ENCODE measurements around the gene IFNLR1. TPM values are rescaled to one million over a fixed set of nuclear protein-coding genes. Genes with fewer than 3 reads are reported as not detected.
A peak's percentile ranks its signal among the peaks of the same experiment; 100 is the strongest.

IFNLR1 gene
- total and polyA plus RNA-seq, 8 donors, result 2.3 to 8.4 (median 4.0) TPM

DNA sequence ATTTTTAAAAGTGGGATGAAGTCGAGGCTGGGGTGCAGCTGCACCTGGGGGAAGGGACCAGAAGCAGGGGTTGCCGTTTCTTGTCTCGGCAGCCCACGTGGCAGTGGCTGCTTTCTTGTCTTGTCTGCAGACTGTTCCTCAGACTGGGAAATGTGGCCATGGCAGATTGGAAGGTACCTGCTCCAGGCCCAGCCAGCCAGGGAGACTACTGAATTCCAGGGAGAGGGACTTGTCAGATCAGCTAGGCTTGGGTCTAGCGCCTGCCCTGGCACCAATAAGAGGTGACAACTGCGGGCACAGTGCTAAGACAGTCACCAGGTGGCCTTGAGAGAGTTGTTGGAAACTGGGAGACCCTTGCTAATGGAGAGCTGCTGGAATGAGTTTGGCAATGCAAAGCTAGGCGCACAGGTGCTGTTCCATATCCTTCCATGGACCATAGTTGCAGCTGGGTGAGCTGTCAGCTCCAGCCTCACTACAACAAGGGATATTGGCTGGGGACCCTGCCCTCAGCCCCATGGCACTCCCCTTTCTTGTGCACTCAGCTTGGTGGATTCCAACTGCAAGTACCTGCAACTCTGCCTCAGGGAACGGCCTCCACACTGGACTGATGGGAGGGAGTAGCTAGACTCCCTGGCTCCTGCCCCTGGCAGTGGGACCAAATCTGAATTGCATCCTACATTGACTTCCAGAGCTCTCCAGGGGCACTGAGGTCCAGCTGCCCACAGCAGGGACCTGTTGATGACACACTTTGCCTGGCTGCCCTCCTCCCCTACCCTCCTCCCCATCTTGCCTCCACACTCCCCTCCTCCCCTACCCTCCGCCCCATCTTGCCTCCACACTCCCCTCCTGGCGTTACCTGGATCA, 34.2 kb downstream of the IFNLR1 start:
- FAIRE-seq, result no peak
- intact Hi-C loops (cut with DNase I), result no loop called here

DNA sequence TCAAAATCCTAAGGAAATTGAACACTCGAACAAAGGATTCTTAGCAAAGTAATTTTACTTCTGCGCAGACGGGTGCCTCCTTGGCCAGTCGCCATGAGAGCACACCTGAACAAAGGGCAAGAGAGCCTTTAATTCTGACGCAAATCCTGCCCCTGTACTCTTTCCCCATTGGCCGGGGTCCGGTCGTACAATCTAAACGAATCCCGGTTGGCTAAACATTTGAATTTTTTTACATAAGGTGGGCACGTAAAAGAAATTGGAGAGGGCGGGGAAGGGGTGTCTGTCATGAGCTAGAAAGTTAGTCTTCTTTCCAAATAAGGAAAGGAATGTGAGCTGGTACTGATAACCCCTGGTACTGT, 35.9 kb downstream of the IFNLR1 start:
- 11 to 12% methylated on average over 12 of the region's 12 CpGs for WGBS, 2 donors
- DNase-seq (peak in 5 of 6 donors; percentile 51 to 78 (median 72)), ATAC-seq (peak; percentile 45 to 61 (median 57)), FAIRE-seq (no peak)
- H3K4me3 ChIP-seq, result peak overlapping the region in 1 of 4 donors; percentile 30
- intact Hi-C loops (cut with DNase I), result no loop called here
- peaks cover 12 to 20% (median 12%) of the 10 kb centered on the region in 3 donors for H3K4me1 ChIP-seq
- H3K36me3 ChIP-seq, result no peaks in the 10 kb centered on the region
- H3K27me3 ChIP-seq, result no peaks in the 10 kb centered on the region
- TF ChIP-seq CTCF (IDR thresholded peaks at IDR 0.05), result no peak
- peak overlapping the region in 3 of 4 donors; percentile 3 to 57 (median 15) for H3K27ac ChIP-seq
- no peaks in the 10 kb centered on the region for H3K9me3 ChIP-seq

More for the DNA sequence above, 34.2 kb downstream of the IFNLR1 start:
- H3K27ac ChIP-seq, result no peak overlapping the region
- no peaks in the 10 kb centered on the region for H3K27me3 ChIP-seq
- no peak for TF ChIP-seq CTCF (IDR thresholded peaks at IDR 0.05)
- no peaks in the 10 kb centered on the region for H3K9me3 ChIP-seq
- peaks cover 12 to 20% (median 12%) of the 10 kb centered on the region in 3 donors for H3K4me1 ChIP-seq
- H3K4me3 ChIP-seq, result no peak overlapping the region
- DNase-seq (no peak), ATAC-seq (no peak)
- WGBS, 2 donors, result 86 to 87% methylated on average over 10 of the region's 10 CpGs
- peaks cover 0 to 11% (median 0%) of the 10 kb centered on the region in 3 donors for H3K36me3 ChIP-seq

- no peak for FAIRE-seq
- Histone ChIP-seq H3K9me3 (no peaks in the 10 kb centered on the region), H3K4me1 (peaks cover 8 to 19% (median 9%) of the 10 kb centered on the region in 3 donors), H3K27ac (peak overlapping the region in 3 of 4 donors; percentile 3 to 57 (median 15)), H3K36me3 (no peaks in the 10 kb centered on the region), H3K27me3 (no peaks in the 10 kb centered on the region), H3K4me3 (peak overlapping the region in 2 of 4 donors; percentile 3 to 30)
- WGBS, 2 donors, result 9 to 10% methylated on average over 36 of the region's 36 CpGs
- peak; percentile 85 to 98 (median 92) for DNase-seq
- intact Hi-C loops (cut with DNase I), result no loop called here
- peak; percentile 85 to 96 (median 92) for ATAC-seq
- peak; percentile 82 to 90 (median 84) for TF ChIP-seq CTCF (IDR thresholded peaks at IDR 0.05)
Observed at GRCh38 chr1:24150234-24151174, 36.6 kb downstream of the IFNLR1 start.

DNA sequence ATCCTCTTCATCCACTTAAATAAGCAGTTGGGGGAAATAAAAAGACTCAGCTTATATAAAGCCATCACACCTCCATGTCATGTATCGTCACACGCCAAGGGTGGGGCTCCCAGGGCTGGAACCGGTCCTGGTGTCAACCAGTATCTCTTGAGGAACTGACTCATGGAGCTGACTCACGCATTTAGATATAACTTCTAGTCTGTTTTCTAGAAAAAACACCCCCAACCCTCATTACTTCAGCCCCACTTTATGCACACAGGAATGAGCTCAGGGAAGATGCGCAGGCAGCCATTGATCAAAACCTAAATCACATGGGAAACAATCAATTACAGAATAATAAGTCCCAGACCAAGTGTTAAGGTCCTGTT, 37.2 kb downstream of the IFNLR1 start:
- DNase-seq (no peak), FAIRE-seq (no peak), ATAC-seq (peak in 3 of 4 donors; percentile 15 to 48 (median 17))
- H3K9me3 ChIP-seq, result no peaks in the 10 kb centered on the region
- intact Hi-C loops (cut with DNase I), result no loop called here
- peak overlapping the region in 1 of 4 donors; percentile 30 for H3K4me3 ChIP-seq
- H3K27ac ChIP-seq, result no peak overlapping the region
- H3K4me1 ChIP-seq, result peaks cover 2 to 12% (median 4%) of the 10 kb centered on the region in 3 donors
- no peaks in the 10 kb centered on the region for H3K36me3 ChIP-seq
- WGBS, 2 donors, result 33 to 40% methylated on average over 5 of the region's 5 CpGs
- no peaks in the 10 kb centered on the region for H3K27me3 ChIP-seq
- no peak for TF ChIP-seq CTCF (IDR thresholded peaks at IDR 0.05)
